Measurements from ENCODE around the gene ISG15.

The ISG15 gene

DNA sequence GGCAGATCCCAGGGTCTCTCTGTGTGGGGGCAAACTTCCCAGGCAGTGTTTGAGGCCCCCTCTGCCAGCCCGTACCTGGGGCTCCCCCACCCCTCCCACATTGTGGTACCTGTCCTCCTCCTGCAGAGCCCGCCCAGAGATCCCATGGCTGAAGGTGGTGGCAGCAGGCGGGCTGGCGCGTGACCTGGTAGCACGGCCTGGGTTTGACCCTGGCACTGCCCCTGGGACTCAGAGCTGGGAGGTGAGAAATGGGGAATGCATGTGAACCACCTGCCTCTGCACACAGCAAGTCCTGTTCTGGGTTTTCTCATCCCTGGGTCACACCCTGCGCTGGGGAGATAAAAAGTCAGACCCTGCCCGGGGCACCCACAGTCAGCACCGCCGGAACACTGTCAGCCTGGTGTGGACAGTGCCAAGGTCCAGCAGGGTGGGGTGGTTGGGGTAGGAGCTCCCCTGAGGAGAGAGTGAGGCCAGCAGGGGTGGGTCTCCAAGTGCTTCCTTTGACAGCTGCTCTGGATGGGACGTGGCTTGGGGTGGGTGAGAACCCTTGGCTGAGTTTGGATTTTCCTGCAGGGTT, 18.4 kb downstream of the ISG15 start:
- no peak for TF ChIP-seq POLR2A (IDR thresholded peaks at IDR 0.05; ENCODE audit: low read depth, low read length)
- no peak for TF ChIP-seq POLR2AphosphoS5 (IDR thresholded peaks at IDR 0.05; ENCODE audit: low read depth, low read length)
- no peak for TF ChIP-seq TAF1 (IDR thresholded peaks at IDR 0.05; ENCODE audit: borderline replicate concordance, low read depth, low read length)
- DNase-seq (ENCODE audit: insufficient read length) = no peak
- no peak for FAIRE-seq

DNA sequence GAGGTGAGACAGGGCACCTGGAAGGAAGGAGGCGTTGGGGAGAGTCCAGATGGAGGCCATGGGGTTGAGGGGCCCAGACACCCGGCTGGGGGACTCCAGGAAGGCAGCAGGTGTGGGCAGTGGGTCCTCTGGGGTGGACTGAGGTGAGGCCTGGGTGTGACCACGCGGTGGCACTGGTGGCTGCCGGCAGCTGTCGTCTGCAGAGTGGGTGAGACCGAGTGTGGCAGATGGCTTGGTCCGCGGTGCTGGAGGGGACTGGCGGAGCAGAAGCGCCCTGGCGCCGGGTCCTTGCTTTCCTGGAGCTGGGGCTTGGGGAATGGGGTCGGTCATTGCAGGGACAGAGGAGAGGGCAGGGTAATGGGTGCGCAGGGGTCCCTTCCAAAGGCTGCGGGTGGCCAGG, 19.1 kb downstream of the ISG15 start:
- FAIRE-seq (no peak), DNase-seq (ENCODE audit: insufficient read length) (no peak)
- TF ChIP-seq POLR2A (IDR thresholded peaks at IDR 0.05; ENCODE audit: low read depth, low read length) = no peak
- TF ChIP-seq TAF1 (IDR thresholded peaks at IDR 0.05; ENCODE audit: borderline replicate concordance, low read depth, low read length) = no peak
- no peak for TF ChIP-seq POLR2AphosphoS5 (IDR thresholded peaks at IDR 0.05; ENCODE audit: low read depth, low read length)

DNA sequence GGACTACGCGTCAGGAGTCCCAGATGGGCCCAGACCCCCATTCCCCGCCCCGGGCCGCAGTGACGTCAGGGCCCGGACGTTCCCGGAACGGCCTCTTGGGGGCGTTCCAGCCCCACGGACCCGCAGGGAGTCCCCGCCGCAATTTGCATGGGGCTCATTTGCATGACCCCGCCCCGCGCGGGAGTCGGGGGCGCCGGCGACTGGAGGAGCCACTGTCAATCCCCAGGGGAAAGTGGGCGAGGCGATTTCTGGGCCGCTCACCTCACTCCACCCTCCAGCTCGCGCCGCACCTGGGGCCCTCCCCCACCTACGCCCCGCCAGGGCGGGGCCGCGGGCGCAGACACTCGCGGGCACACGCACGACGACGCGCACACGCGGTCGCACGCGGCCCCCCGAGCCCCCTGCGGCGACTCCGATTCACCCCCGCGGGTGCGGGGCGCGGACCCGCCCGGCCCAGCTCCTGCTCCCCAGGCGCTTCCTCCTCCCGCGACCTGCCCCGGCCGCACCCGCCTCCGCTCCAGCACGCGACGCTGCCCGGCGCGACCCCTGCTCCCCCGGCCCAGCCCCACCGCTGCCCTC, 19.8 kb downstream of the ISG15 start:
- no peak for TF ChIP-seq POLR2AphosphoS5 (IDR thresholded peaks at IDR 0.05; ENCODE audit: low read depth, low read length)
- peak; percentile 99 for FAIRE-seq
- DNase-seq (ENCODE audit: insufficient read length) = peak; percentile 98

DNA sequence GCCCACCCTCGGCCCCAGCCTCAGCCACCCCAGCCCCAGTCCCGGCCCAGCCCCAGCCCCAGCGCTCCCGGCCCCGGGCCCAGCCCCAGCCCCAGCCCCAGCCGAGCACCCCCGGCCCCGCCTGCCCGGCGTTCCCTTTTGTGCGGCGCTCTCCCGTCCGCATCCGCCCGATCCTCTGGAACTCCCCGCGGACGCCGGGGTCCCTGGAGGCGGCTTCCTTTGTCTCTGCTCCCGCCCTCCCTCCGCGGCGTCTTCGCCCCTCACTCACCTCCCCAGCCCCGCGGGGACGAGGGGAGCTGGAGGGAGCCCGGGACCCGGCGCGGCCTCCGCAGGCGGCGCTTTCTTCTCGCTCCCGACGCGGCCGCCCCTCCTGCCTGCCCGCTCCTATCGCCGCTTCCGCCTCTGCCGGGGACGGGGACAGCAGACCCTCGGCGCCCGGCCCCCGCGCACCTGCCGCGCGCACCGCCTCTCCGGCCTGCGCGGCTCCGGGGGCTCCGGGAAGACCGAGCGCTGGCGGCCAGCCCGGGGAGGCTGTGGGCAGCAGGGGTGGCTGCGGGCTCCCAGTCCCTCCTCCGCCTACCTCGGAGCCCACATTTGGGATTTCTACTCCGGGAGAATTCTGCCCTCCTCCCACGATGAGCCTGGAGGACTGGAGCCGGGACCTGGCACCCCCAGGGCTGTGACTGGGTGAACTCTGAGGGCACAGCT, 20.6 kb downstream of the ISG15 start:
- FAIRE-seq (no peak), DNase-seq (ENCODE audit: insufficient read length) (no peak)
- TF ChIP-seq TAF1 (IDR thresholded peaks at IDR 0.05; ENCODE audit: borderline replicate concordance, low read depth, low read length) (no peak), POLR2AphosphoS5 (IDR thresholded peaks at IDR 0.05; ENCODE audit: low read depth, low read length) (no peak), POLR2A (IDR thresholded peaks at IDR 0.05; ENCODE audit: low read depth, low read length) (no peak)

DNA sequence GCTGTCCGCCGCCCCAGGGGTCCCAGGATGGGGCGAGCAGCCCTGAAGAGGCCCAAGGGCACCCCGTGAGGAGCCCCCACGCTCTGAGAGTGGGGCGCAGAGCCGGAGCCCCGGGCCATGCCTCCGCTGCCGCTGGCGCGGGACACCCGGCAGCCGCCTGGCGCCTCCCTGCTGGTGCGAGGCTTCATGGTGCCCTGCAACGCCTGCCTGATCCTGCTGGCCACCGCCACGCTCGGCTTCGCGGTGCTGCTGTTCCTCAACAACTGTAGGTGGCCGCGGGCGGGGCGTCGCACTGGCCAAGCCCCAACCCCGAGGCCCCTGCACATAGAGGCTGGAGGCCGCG, 21.1 kb downstream of the ISG15 start:
- no peak for TF ChIP-seq POLR2AphosphoS5 (IDR thresholded peaks at IDR 0.05; ENCODE audit: low read depth, low read length)
- no peak for TF ChIP-seq TAF1 (IDR thresholded peaks at IDR 0.05; ENCODE audit: borderline replicate concordance, low read depth, low read length)
- no peak for TF ChIP-seq POLR2A (IDR thresholded peaks at IDR 0.05; ENCODE audit: low read depth, low read length)
- no peak for DNase-seq (ENCODE audit: insufficient read length)
- FAIRE-seq = no peak

DNA sequence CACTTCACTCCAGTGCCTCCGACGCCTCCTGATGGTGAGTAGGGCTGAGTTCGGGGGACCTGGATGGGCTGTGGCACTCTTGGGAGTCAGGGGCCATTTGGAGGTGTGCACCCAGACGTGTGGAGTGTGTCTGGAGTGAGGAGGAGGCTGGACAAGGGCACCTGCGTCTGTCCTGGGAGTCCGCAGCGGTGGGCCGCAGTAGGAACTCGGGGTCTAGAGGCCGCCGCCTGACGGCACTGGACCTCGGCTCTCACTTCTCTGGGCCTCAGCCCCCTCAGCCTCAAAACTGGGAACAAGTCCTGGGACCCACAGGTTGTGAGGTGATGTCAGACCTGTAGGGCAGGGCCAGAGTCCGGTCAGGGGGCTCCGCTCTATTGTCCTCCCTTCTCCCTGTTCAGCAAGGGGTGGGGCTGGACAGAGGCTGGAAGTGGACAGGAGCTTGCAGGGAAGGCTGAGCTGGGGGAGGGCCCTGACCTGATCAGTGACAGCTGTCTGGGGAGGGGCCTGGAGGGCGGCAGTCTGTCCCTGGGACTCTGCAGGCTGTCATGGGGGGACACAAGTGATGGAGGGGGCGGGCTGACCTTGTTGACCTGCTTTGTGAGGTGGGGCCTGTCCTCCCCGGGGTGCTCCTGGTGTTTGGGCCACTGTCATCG, 22.1 kb downstream of the ISG15 start:
- TF ChIP-seq POLR2A (IDR thresholded peaks at IDR 0.05; ENCODE audit: low read depth, low read length) (no peak), TAF1 (IDR thresholded peaks at IDR 0.05; ENCODE audit: borderline replicate concordance, low read depth, low read length) (no peak)
- no peak for DNase-seq (ENCODE audit: insufficient read length)
- FAIRE-seq = no peak

DNA sequence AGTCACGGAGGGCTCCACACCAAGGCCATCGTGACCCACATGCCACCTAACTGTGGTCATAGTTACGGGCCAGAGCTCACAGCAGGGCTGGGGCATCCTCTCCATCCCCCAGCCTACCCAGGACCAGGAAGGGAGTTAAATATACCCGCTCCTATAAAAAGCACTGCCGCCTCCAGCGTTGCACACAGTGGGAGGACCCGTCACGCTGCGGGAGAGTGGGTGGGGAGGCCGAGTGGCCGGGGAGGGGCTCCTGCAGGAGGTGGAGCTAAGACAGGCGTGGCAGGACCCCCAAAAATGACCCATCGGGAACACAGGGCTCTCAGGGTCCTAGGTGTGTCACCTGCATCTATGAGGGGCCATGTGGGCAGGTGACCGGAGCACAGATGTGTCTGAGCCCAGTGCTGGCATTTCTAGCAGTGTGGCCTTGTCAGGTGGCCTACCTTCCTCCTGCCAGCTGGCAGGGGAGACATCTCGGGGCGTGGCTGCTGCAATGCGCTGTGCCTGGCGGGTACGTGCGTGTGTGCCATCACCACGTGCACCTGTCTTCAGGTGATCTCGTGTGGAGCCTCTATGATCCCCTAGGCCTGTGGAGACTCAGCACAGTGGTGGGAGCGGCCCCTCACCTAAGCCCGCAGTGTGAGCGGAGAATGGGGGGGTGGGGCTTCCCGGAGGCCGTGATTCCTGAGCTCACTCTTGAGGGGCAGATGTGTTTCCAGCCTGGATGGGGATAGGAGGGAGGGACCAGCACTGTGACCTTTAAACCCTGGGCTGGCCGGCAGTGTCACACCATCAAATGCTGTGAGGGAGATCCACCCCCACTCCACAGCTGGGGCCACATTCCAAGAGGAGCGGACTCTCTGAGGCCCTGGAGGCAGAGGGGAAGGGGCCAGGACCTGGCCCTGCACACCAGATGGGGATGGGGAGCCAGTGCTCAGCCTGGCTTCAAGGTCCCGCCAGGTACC, 24.4 kb downstream of the ISG15 start:
- FAIRE-seq (no peak), DNase-seq (ENCODE audit: insufficient read length) (no peak)
- no peak for TF ChIP-seq TAF1 (IDR thresholded peaks at IDR 0.05; ENCODE audit: borderline replicate concordance, low read depth, low read length)

DNA sequence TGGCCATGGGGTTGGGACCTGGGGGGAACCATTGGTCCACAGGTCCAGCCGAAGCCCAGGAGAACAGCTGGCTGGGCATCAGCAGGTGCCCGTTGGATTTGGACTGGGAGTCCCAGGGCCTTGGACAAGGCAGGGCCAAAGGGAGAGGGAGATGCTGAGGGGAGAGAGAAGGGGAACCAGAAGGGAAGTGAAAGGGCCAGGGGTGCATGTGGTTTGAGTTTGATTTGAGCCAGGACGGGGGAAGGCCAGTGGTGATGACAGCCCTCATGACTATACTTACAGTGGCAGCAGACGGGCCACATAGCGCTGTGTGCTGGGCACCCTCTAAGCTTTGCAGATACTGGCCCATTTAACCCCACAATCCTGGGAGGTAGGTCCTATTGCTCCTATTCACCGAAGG, 25.4 kb downstream of the ISG15 start:
- DNase-seq (ENCODE audit: insufficient read length) = peak; percentile 70
- TF ChIP-seq POLR2AphosphoS5 (IDR thresholded peaks at IDR 0.05; ENCODE audit: low read depth, low read length) = no peak
- TF ChIP-seq TAF1 (IDR thresholded peaks at IDR 0.05; ENCODE audit: borderline replicate concordance, low read depth, low read length) = no peak
- no peak for TF ChIP-seq POLR2A (IDR thresholded peaks at IDR 0.05; ENCODE audit: low read depth, low read length)
- FAIRE-seq = peak; percentile 98

DNA sequence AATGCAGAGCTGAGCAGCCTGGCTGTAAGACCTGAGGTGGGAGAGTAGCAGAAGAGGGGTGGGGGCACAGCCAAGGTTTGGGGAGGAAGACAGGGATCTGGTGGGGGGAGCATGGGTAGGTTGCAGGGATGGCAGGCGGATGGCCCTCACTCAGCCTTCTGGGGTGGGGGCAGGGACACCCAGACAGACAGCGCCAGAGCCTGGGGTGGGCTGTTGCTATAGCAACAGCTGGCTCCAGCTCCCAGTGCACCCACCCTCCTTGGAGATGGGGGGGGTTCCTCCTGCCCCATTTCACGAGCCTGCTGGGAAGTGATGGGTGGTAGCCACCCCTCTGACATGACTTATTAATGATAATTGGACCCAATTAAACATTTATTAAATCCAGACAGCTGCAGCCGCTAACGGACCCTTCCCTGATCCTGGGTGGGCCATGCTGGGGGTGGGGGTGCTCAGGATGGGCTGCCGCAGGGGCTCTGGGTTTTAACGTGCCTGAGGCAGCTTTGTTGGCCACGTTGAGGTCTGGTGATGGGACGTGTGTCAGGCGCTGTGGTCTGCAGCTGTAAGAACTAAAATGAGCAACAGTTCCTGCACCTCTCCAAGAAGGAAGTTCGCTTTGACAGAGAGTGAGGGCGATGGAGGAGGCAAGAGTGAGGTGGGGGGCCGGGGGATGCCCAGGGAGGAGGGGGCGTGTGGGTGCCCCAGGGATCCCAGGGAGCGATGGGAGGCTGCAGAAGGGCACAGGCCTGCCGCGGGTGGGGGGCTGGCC, 26.0 kb downstream of the ISG15 start:
- DNase-seq (ENCODE audit: insufficient read length) (no peak), FAIRE-seq (peak; percentile 40)
- TF ChIP-seq POLR2AphosphoS5 (IDR thresholded peaks at IDR 0.05; ENCODE audit: low read depth, low read length) (no peak), TAF1 (IDR thresholded peaks at IDR 0.05; ENCODE audit: borderline replicate concordance, low read depth, low read length) (no peak), POLR2A (IDR thresholded peaks at IDR 0.05; ENCODE audit: low read depth, low read length) (no peak)

DNA sequence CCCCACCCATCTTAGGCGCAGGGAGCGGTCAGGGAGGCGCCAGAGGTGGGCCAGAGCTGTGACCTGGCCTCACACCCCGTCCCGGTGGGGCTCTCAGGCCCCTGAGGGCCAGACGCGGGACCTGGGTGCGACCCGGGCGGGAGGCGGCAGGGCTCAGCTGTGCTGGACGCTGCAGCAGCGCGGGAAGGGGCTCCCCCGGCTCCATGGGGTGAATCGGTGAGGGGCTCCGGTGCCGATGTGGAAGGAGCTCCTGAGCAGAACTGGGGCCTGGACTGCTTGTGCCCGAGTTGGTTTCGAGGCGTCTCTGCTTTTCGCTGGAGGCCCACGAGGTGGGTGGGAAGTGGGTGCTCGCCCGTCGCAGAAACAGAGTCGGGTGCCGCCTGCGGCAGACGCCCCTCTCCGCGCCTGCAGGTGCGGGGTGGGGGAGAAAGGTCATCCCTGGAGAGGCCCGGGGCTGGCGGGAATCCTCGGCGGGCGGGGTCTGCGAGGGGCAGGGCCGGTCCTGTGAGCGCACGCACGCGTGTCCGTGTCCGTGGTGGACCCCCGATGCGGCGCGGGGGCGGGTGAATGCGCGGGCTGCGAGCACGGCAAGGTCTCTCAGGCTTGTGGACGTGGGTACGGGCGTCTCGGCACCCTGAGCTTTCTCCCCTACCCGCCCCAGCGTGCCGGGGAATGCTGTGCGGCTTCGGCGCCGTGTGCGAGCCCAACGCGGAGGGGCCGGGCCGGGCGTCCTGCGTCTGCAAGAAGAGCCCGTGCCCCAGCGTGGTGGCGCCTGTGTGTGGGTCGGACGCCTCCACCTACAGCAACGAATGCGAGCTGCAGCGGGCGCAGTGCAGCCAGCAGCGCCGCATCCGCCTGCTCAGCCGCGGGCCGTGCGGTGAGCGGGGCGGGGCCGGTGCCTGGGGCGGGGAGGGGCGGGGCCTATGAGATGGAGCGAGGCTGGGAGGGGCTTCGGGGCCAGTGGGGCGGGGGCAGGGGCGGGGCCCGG, 27.0 kb downstream of the ISG15 start:
- peak; percentile 87 for FAIRE-seq
- peak; percentile 97 for DNase-seq (ENCODE audit: insufficient read length)
- no peak for TF ChIP-seq POLR2AphosphoS5 (IDR thresholded peaks at IDR 0.05; ENCODE audit: low read depth, low read length)
- no peak for TF ChIP-seq POLR2A (IDR thresholded peaks at IDR 0.05; ENCODE audit: low read depth, low read length)
- 0 out of 2 replicates have a peak, but pooled peaks have one; percentile 12 for TF ChIP-seq TAF1 (IDR thresholded peaks at IDR 0.05; ENCODE audit: borderline replicate concordance, low read depth, low read length)
